C4-2B (cell line): ENCODE data around the gene CD99L2.

ENCODE experiments used
- H3K27ac ChIP-seq: fragments of 450-650 bp; 2 replicates; pipeline ENCODE4 v1.5.1; 2017
- CTCF ChIP-seq: fragments of 450-650 bp; conservative IDR thresholded peaks from 2 replicates; pipeline ENCODE4 v1.5.1; 2017; ENCODE audit warnings: mild to moderate bottlenecking
- ZFX ChIP-seq: fragments of 450-650 bp; IDR thresholded peaks from 2 replicates; pipeline ENCODE4 v1.6.1; 2017

The CD99L2 gene

DNA sequence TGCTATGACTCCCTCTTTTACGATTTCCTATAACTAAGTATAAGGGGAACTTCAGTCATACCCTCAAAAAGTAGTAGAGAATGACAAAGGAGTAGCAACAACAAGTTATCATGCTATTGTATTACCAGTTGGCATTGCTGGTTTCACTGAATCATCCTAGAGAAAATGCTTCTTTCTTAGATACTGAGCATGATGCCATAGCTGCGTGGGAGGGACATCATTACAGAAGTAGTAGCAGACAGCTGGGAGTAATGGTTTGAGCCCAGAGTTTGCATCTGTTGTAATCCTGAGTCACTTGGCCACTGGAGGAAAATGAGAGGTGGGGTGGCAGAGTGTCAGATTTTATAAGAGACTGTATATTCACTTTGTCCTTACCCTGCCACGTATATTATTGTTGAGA is 166.7 kb downstream of the CD99L2 start:
- H3K27ac ChIP-seq = no peak overlapping the region
- no peak for TF ChIP-seq ZFX
- TF ChIP-seq CTCF = no peak

DNA sequence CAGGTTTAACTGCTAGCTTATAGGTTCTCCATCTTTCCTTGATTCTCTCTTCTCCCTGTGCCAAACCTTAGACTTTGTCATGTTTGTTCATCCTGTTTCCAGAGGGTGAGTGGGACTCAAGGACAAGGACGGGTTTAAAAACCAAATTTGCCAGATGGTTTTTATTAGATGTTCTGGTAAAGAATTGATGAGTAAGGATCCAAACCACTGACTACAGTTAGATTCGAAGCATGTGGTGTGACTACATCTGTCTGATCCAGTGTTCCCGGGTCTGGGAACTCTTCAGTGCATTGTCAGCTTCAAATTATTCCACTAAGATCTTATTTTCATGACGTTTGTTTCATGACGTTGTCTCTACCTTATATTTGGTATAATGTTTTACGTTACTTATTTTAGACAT is 167.7 kb downstream of the CD99L2 start:
- H3K27ac ChIP-seq = no peak overlapping the region
- TF ChIP-seq CTCF (no peak), ZFX (no peak)

DNA sequence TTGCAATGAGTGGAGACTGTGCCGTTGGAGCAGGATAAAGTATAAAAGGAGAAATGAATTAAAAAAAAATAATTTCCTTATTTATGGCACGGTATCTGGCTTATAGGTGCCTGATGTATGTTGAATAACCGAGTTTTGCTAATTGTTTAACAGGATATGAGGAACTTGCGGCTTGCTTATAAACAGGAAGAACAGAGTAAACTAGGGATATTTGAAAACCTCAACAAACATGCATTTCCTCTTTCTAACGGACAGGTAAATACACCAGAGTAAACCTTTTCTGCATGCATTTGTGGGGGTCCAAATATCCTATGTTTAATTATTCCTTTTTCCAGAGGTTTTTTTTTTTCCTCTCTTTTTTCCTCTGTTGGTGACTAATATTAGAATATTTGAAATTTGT is 168.5 kb downstream of the CD99L2 start:
- H3K27ac ChIP-seq = no peak overlapping the region
- TF ChIP-seq ZFX (no peak), CTCF (no peak)

- TF ChIP-seq CTCF (no peak), ZFX (no peak)
These were observed 178.8 kb downstream of the CD99L2 start for GRCh38 chrX:150719621-150720020.

More at GRCh38 chrX:150719621-150720020, 178.8 kb downstream of the CD99L2 start:
- H3K27ac ChIP-seq = no peak overlapping the region
